Heart left ventricle (tissue), 13 donors: ENCODE measurements around the gene ZMIZ1.

Experiments
- POLR2A ChIP-seq, 2 donors: fragments of 450-650 bp; IDR thresholded peaks; one replicate each; pipeline ENCODE4 v1.6.1; 2017; ENCODE audit warnings: antibody characterized with exemption in 2 of 2, mild to moderate bottlenecking in 2 of 2, moderate library complexity in 2 of 2
- TF ChIP-seq, protein P1 (sequence below), 12 donors: fragments of 200-600 bp; sonication (generic) in 4 of 12; IDR thresholded peaks; one replicate each; pipeline versions ENCODE4 v1.5.0 to v1.8.0; 2018 to 2022; ENCODE audit warnings: antibody characterized with exemption in 12 of 12, mild to moderate bottlenecking in 5 of 12
- donor health status: ischemic (EF 13 %, LVEDD 7.1; RV severe dilation, severe dysfunction).
- donor health status: DM: no; HTN: yes; CAD: no.
- donor health status: DM: no; HTN: no; CAD: no.
- donor health status: ischemic (EF 25% LVEDD 6.9; RV normal size, moderate dysfunction).
- donor health status: ischemic (EF 25% LVEDD 5.7; RV mildly dilated, moderate dysfunction).
- donor health status: ischemic (EF 35%, LVEDD 5.7; RV mildly dilated, moderate dysfunction).
- donor health status: nonischemic (EF 11% LVEDD 7.7; RV severe dilation, severe dysfunction).
- donor health status: DM: yes; HTN: yes; CAD: no.
- donor health status: PGD.
- donor health status: ischemic (EF 29% LVEDD 5.4; RV normal size, mild dysfunction).
- donor health status: nonischemic (EF 23%, LVEDD 6.1; RV moderate dilation, normal function).

DNA sequence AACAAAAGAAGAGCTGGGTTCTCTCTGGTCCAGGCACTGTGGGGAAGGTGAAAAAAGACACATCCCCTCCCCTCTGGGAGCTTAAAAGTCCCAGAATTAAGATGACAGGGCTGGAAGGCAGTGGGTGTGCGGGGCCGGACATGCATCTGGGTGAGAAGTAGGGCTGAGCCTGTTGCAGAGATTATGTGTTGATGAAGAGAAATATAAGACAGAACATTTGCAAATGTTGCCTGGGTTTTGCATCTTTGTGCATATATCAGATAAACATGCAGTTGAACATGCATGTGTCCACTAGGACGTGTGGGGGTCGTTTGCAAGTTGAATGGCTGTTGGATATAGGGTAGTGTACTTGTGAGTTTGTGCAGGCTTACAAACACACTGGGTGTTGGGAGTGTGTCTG lies 184.2 kb downstream of the ZMIZ1 start:
- TF ChIP-seq, protein P1, sequence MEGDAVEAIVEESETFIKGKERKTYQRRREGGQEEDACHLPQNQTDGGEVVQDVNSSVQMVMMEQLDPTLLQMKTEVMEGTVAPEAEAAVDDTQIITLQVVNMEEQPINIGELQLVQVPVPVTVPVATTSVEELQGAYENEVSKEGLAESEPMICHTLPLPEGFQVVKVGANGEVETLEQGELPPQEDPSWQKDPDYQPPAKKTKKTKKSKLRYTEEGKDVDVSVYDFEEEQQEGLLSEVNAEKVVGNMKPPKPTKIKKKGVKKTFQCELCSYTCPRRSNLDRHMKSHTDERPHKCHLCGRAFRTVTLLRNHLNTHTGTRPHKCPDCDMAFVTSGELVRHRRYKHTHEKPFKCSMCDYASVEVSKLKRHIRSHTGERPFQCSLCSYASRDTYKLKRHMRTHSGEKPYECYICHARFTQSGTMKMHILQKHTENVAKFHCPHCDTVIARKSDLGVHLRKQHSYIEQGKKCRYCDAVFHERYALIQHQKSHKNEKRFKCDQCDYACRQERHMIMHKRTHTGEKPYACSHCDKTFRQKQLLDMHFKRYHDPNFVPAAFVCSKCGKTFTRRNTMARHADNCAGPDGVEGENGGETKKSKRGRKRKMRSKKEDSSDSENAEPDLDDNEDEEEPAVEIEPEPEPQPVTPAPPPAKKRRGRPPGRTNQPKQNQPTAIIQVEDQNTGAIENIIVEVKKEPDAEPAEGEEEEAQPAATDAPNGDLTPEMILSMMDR (IDR thresholded peaks at IDR 0.05): no peak
- TF ChIP-seq POLR2A (IDR thresholded peaks at IDR 0.05): no peak
